Smooth muscle cell of the umbilical artery (primary cell): ENCODE measurements around the gene MDFI. TPM values are rescaled to one million over a fixed set of nuclear protein-coding genes. Genes with fewer than 3 reads are reported as not detected.

ENCODE experiments used
- total RNA-seq: library from RNA; depleted of rRNA; stranded (reverse); fragments of >200 nt; gene quantifications from 2 replicates; pipeline ENCODE4 v1.2.3, GENCODE V29; 2014

The MDFI gene, protein sequence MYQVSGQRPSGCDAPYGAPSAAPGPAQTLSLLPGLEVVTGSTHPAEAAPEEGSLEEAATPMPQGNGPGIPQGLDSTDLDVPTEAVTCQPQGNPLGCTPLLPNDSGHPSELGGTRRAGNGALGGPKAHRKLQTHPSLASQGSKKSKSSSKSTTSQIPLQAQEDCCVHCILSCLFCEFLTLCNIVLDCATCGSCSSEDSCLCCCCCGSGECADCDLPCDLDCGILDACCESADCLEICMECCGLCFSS
- total RNA-seq: 0.83 and 7.4 TPM in 2 replicates

DNA sequence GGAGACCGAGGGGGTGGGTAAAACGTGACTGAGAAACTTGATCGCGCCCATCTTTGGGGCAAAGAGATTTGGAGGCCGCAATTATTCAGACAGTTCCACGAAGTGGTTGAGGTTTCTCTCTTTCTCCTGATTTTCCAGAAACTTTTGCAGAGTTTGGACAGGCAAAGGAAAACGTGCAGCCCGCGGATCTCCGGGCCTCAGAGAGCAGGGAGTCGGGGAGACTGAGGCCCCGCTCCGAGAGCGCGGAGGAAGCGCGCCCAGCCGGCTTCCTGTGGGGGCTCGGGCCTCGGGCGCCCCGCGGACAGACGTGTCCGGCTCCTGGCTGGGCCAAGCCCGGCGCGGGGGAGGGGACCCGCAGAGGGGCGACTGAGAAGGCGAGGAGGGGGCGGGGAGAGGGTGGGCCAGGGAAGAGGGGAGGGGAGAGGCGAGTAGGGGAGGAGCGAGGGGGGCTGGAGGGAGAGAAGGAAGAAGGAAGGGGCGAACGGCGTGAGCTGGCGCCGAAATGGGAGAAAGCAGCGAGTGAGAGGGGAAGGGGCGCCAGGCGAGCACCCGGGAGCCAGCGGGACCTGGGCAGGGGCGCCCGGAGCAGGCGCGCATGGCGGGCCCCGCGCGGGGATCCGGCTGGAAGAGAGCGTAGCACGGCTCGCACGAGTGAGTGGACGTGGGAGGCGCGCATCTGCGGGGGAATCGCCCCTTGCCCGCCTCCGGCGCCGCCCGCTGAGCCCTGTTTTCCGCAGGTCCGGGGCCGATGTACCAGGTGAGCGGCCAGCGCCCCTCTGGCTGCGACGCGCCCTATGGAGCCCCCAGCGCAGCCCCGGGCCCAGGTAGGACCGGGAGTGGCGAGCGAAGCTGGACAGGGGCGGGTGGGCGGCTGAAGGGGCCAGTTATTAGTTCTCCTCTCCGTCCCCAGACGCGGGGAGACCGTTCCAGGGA lies at the start of gene MDFI:
TSS of gene MDFI (plus strand) at position 467 of the 933 bp plus-strand sequence. CDS start at position 749, 282 bp downstream.

Other genes with a start within 250 kb of the MDFI start
- 3.0 and 7.2 TPM in 2 replicates for gene FOXP4, start 92.1 kb upstream of the MDFI start, total RNA-seq
- gene TFEB, start 97.1 kb downstream of the MDFI start, total RNA-seq: 4.2 and 5.3 TPM in 2 replicates
- not detected in 2 replicates for gene PGC, start 108.9 kb downstream of the MDFI start, total RNA-seq
- gene FRS3, start 141.4 kb downstream of the MDFI start, total RNA-seq: 1.2 and 2.4 TPM in 2 replicates
- 0.23 and 1.2 TPM in 2 replicates for gene PRICKLE4, start 142.3 kb downstream of the MDFI start, total RNA-seq
- 48.6 and 52.3 TPM in 2 replicates for gene TOMM6, start 149.2 kb downstream of the MDFI start, total RNA-seq